22Rv1 (cell line): Measurements from ENCODE around the gene PPIH.

ENCODE experiments used
- H3K27ac ChIP-seq: fragments of 450-650 bp; 2 replicates; pipeline ENCODE4 v1.5.1; 2017
- CTCF ChIP-seq: fragments of 450-650 bp; IDR thresholded peaks from 2 replicates; pipeline ENCODE4 v1.5.1; 2017; ENCODE audit warnings: mild to moderate bottlenecking
- ZFX ChIP-seq: fragments of 450-650 bp; IDR thresholded peaks from 2 replicates; pipeline ENCODE4 v1.6.1; 2017; ENCODE audit warnings: antibody characterized with exemption, borderline replicate concordance

PPIH gene

GRCh38 chr1:42675467-42675866 lies 17.2 kb downstream of the PPIH start:
- TF ChIP-seq ZFX (no peak), CTCF (no peak)
- no peak overlapping the region for H3K27ac ChIP-seq

- no peak overlapping the region for H3K27ac ChIP-seq
- no peak for TF ChIP-seq ZFX
- TF ChIP-seq CTCF, result no peak
Observed at GRCh38 chr1:42676534-42677087, 18.4 kb downstream of the PPIH start.

- H3K27ac ChIP-seq, result no peak overlapping the region
- TF ChIP-seq CTCF (no peak), ZFX (no peak)
Observed at GRCh38 chr1:42679364-42679983, 21.3 kb downstream of the PPIH start.

GRCh38 chr1:42680055-42680454 lies 21.8 kb downstream of the PPIH start:
- no peak for TF ChIP-seq ZFX
- TF ChIP-seq CTCF, result no peak
- H3K27ac ChIP-seq, result no peak overlapping the region

GRCh38 chr1:42680921-42681683 lies 22.9 kb downstream of the PPIH start:
- peak overlapping the region; percentile 85 for H3K27ac ChIP-seq
- TF ChIP-seq ZFX (no peak), CTCF (no peak)

GRCh38 chr1:42681741-42682483 lies 23.7 kb downstream of the PPIH start, which contains the start of gene YBX1:
Gene YBX1 (plus strand): TSS chr1:42682418. CDS start chr1:42682566, 148 bp downstream.
- H3K27ac ChIP-seq, result peak within 1 kb of the TSS; percentile 85
- TF ChIP-seq ZFX, result no peak
- no peak for TF ChIP-seq CTCF

GRCh38 chr1:42682484-42682738 lies 24.2 kb downstream of the PPIH start:
- peak overlapping the region; percentile 85 for H3K27ac ChIP-seq
